ENCODE measurements around the gene BTNL3. TPM values are rescaled to one million over a fixed set of nuclear protein-coding genes. Genes with fewer than 3 reads are reported as not detected.

BTNL3 gene
- total and polyA plus RNA-seq, 5 experiments from 2014 or later, result not detected

- DNase-seq, result no peak
- Mint-ChIP-seq H3K4me3 (peak overlapping the region; percentile 40 to 82 (median 77)), H3K4me1 (peaks cover 12 to 24% (median 20%) of the 10 kb centered on the region in 4 donors), H3K27ac (no peak overlapping the region), H3K36me3 (peaks cover 0 to 8% (median 2%) of the 10 kb centered on the region in 3 donors), H3K27me3 (peaks cover 59 to 97% (median 75%) of the 10 kb centered on the region in 5 donors), H3K9me3 (no peaks in the 10 kb centered on the region)
- POLR2A ChIA-PET, result no interaction called here
- ATAC-seq, result no peak
Observed at GRCh38 chr5:181054138-181054537, 65.5 kb downstream of the BTNL3 start.

DNA sequence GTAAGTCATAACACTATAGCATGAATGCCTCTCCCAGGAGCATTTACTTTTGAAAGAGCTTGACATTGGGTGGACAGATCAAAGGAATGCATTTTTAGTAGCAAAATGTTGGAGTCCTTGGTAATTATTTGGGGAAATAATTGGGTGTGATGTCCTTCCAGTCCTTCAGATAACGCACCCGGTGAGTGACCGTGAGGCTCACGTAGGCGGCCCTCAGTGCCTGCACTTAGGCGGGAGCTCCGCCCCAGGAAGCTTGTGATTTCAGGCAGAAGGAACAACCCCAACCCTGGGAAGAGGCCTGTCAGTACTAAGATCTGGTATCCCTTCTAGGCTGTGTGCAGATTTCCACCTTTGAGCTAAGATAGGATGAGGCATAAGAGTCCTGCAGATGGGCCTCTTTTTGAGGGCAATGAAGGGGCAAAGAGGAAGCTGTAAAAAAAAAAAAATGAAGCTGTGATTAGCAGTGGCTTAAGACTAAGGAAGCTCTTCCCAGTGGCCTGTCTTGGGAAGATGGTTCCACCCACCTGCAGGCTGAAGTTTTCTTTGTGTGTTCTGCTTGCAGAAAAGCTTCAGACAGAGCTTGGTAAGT is 66.3 kb downstream of the BTNL3 start:
- Mint-ChIP-seq H3K4me3 (peak overlapping the region in 8 of 10 donors; percentile 46 to 79 (median 77)), H3K9me3 (no peaks in the 10 kb centered on the region), H3K36me3 (peaks cover 0 to 8% (median 2%) of the 10 kb centered on the region in 3 donors), H3K27me3 (peaks cover 57 to 96% (median 73%) of the 10 kb centered on the region in 5 donors), H3K4me1 (peaks cover 12 to 24% (median 20%) of the 10 kb centered on the region in 4 donors), H3K27ac (no peak overlapping the region)
- ATAC-seq, result no peak
- no peak for DNase-seq
- POLR2A ChIA-PET, result no interaction called here

Small RNA genes lying within 50 kb of the gene (microRNA-seq; reads per million reads assigned to microRNA genes)
- gene MIR8089 (ENCODE audit: borderline microRNAs expressed), result not detected

Other genes with a start within 250 kb of the BTNL3 start
- gene OR2Y1, start 248.8 kb upstream of the BTNL3 start, total RNA-seq, result not detected
- not detected for gene OR2Y1, start 248.8 kb upstream of the BTNL3 start, polyA plus RNA-seq
- gene MGAT1, start 186.0 kb upstream of the BTNL3 start, total RNA-seq, result 100 to 1,000 TPM; 195 to 205 TPM
- 100 to 1,000 TPM; 108 to 149 (median 111) TPM for gene MGAT1, start 186.0 kb upstream of the BTNL3 start, polyA plus RNA-seq
- 10 to 100 TPM; 66.5 to 74.4 TPM for gene ZFP62, start 127.6 kb upstream of the BTNL3 start, total RNA-seq
- 10 to 100 TPM; 20.0 to 26.0 (median 25.7) TPM for gene ZFP62, start 127.6 kb upstream of the BTNL3 start, polyA plus RNA-seq
- gene BTNL8, start 89.7 kb upstream of the BTNL3 start, total RNA-seq, result not detected
- not detected for gene BTNL8, start 89.7 kb upstream of the BTNL3 start, polyA plus RNA-seq
- under 1 TPM; 0.25 to 0.42 TPM for gene BTNL9, start 51.4 kb downstream of the BTNL3 start, total RNA-seq
- not detected for gene BTNL9, start 51.4 kb downstream of the BTNL3 start, polyA plus RNA-seq
- not detected for gene OR2V1, start 142.3 kb downstream of the BTNL3 start, total RNA-seq
- not detected for gene OR2V1, start 142.3 kb downstream of the BTNL3 start, polyA plus RNA-seq
- not detected for gene OR2V2, start 158.7 kb downstream of the BTNL3 start, total RNA-seq
- gene OR2V2, start 158.7 kb downstream of the BTNL3 start, polyA plus RNA-seq, result not detected
- 1 to 10 TPM; 3.7 to 4.2 TPM for gene TRIM7, start 216.3 kb downstream of the BTNL3 start, total RNA-seq
- gene TRIM7, start 216.3 kb downstream of the BTNL3 start, polyA plus RNA-seq, result under 1 TPM in 1 of 3 donors, not detected in 2; 0.40 TPM
- gene TRIM41, start 234.4 kb downstream of the BTNL3 start, total RNA-seq, result 10 to 100 TPM; 33.3 to 40.7 TPM
- 1 to 10 TPM; 1.1 to 2.6 (median 1.6) TPM for gene TRIM41, start 234.4 kb downstream of the BTNL3 start, polyA plus RNA-seq

All from naive thymus-derived CD8-positive, alpha-beta T cell (primary cell).